Brain microvascular endothelial cell (primary cell): ENCODE measurements around the gene CCDC9B.

Source experiments
- DNase-seq: peaks from one replicate; pipeline ENCODE4 v3.0.0-alpha.2; 2020
- H3K27ac ChIP-seq: fragments of 250-450 bp; sonication (Bioruptor Pico); 2 replicates; pipeline ENCODE4 v1.5.1; 2020; ENCODE audit warnings: mild to moderate bottlenecking, moderate library complexity
- H3K27me3 ChIP-seq: fragments of 250-450 bp; sonication (Bioruptor Pico); replicated peaks from 2 replicates; pipeline ENCODE4 v1.5.1; 2020; ENCODE audit warnings: mild to moderate bottlenecking
- H3K36me3 ChIP-seq: fragments of 250-450 bp; sonication (Bioruptor Pico); replicated peaks from 2 replicates; pipeline ENCODE4 v1.5.1; 2020; ENCODE audit warnings: mild to moderate bottlenecking
- H3K4me3 ChIP-seq: 2 replicates; pipeline ENCODE4 v1.5.1; 2011; ENCODE audit warnings: low read depth, mild to moderate bottlenecking, control low read depth, low read length, moderate library complexity
- in situ Hi-C: cut with HindIII; loops from 2 replicates; pipeline ENCODE4 v1.10.0; 2017; ENCODE audit warnings: low sequenced_read_pairs, low pct_ligation_motif_present
- TF ChIP-seq, protein P1 (sequence below): IDR thresholded peaks from 2 replicates; pipeline ENCODE4 v1.5.1; 2011; ENCODE audit warnings: low read depth, mild to moderate bottlenecking, moderate library complexity, low read length, control low read depth, inconsistent platforms; ENCODE audit errors: missing control alignments

CCDC9B gene

DNA sequence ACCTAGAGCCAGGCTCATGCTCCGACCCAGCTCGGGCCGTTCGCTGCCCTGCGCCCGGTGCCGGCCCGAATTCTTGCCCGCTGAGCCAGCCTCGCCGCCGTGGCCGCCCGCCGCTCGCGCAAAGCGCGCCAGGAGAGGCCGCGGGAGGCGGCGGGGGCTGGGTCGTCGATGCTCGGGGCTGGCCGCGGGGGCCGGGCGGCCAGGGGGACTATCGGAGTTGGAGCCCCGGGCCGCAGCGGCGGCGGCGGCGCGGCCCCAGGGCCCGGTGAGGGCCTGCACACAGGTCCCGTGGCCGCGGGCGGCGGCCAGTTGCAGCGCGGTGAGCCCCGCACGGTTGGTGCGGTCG is 59.0 kb downstream of the CCDC9B start:
- in situ Hi-C loops = no loop called here
- Histone ChIP-seq H3K4me3 (no peak overlapping the region), H3K27me3 (peaks cover 48% of the 10 kb centered on the region), H3K36me3 (no peaks in the 10 kb centered on the region), H3K27ac (no peak overlapping the region)
- no peak for DNase-seq
- TF ChIP-seq, protein P1, sequence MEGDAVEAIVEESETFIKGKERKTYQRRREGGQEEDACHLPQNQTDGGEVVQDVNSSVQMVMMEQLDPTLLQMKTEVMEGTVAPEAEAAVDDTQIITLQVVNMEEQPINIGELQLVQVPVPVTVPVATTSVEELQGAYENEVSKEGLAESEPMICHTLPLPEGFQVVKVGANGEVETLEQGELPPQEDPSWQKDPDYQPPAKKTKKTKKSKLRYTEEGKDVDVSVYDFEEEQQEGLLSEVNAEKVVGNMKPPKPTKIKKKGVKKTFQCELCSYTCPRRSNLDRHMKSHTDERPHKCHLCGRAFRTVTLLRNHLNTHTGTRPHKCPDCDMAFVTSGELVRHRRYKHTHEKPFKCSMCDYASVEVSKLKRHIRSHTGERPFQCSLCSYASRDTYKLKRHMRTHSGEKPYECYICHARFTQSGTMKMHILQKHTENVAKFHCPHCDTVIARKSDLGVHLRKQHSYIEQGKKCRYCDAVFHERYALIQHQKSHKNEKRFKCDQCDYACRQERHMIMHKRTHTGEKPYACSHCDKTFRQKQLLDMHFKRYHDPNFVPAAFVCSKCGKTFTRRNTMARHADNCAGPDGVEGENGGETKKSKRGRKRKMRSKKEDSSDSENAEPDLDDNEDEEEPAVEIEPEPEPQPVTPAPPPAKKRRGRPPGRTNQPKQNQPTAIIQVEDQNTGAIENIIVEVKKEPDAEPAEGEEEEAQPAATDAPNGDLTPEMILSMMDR = no peak
